ENCODE data around the gene GNAZ.

GRCh38 chr22:23067023-23067650 is 3.2 kb upstream of the GNAZ start:
- no peak for TF ChIP-seq CTCF (IDR thresholded peaks at IDR 0.05; ENCODE audit: insufficient read depth, low read length, poor library complexity, severe bottlenecking)
- no peak for TF ChIP-seq EZH2phosphoT487 (conservative IDR thresholded peaks at IDR 0.05; ENCODE audit: low read length)

All from SU-DHL-6 (cell line).